NCI-H2227 (cell line): ENCODE measurements around the gene MUL1.

Experiments
- DNase-seq: peaks from one replicate; lab custom pipeline; 2025; ENCODE audit not compliant: unreplicated experiment; lab: John Stamatoyannopoulos, UW

Gene MUL1

DNA sequence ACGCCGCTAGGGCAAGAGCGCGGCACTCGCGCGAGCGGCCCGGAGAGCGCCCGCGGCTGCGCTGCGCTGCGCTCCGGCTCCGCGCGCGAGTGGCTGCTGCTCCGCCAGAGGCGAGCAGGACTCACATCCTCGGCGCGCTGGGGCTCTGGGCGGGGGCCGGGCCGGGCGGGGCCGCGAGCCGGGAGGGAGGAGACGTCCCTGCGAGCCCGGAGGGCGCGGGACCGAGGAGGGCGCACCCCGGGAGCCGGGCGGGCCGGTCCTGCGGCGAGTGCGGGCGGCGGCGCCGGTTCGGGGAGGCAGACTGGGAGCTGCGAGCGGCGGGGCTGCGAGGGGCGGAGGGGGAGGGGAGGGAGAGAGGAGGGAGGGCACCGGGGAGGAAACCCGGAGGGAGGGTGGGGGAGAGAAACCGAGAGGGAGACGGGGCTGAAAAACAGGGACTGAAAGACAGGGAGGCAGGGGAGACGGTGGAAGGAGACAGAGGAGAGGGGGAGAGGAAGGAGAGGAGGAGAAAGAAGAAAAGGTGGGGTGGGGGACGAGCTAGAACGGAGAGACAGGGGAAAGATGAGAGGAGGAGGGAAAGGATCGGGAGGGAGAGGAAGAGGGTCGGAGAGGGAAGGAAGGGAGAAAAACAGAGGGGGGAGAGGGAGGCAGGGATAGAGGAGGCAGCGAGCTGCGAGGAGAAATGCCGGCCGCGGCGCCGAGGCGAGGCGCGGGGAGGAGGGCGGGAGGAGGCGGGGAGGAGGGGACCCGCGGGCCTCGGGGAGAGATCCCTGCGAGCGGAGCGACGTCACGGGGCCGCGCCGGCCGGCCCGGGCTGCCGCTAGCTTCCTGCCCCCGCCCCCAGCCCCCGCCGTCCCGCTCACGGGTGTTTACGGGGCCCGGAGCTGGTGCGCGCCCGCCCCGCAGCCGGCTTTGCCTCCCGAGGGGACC, 22.2 kb downstream of the MUL1 start, which contains the start of gene CAMK2N1:
CAMK2N1 (minus strand) TSS at position 684 of the 930 bp plus-strand sequence. CDS start 831 bp downstream, outside the sequence.
- DNase-seq: peak; percentile 85

DNA sequence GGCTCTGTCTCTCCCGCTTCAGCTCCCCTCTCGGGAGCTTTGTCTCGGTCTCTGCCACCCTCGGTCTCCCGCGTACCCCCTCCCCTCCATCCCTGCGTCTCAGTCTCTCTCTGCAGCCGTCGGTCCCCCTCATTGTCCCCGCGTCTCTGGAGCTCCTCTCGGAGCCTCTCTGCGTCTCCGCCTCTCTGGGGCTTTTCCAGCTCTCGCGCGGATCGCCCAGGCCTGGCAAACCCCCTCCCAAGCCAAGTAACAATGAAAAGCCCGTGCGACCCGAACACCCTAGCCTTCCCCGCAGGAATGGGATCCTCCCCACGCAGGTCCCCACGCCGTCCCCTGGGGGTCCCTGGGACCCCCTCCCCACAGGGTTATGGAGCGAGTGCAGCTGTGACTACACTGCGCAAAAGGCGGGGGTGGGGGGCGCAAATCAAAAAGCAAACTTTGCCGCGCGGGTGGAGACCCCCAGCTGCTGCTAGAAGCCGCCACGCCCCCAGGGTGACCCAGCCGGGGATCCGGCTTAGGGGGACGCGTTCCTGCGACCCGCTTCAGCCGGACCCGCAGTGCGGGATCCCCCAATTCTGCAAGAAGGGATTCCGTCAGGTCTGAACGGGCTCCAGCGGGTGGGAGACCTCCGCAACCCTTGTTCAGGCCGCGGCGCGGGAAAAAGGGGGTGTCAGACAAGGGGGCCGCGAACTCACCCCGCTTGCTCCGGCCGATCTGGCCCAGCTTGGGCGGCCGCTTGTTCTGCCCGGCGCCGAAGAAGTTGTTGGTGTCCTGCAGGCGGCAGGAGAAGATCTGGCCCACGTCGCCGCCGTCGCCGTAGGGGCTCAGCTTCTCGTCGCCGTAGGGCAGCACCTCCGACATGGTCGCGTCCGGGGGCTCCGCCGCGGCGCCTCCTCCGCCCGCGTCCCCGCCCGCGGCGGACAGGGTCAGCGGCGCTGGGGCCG, 23.2 kb downstream of the MUL1 start:
- DNase-seq: peak; percentile 60

DNA sequence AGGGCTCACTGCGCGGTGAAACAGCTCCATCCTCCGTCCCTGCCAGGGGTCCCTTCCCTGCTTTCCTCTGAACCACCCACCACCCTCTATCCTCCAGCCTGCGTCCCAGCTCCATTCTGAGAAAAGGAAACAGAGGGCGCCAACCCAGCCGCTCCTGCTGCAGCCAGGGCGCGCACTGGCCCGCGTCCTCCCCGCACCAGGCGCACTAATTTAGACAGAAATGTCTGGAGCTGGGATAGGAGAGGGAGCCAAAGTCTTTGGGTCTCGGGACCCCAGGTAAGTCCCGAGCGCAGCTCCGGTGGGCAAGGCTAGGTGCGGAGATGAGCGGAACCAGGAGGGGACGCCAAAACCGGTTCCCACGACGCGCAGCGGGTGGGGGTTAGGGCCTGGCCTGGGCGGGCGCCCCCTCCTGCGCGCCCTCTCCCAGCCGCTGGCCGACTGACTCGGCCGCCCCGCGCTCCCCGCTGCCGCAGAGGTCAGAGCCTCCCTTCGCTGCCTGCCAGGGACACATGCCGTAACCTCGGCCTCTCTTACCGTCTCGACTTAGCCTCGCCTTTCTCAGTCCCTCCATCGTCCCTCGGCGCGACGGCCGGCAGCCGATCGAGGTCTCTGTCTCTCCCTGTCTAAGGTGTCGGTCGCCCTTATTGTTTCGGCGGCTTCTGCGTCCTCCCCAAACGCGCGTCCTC, 24.0 kb downstream of the MUL1 start:
- DNase-seq: peak; percentile 54

DNA sequence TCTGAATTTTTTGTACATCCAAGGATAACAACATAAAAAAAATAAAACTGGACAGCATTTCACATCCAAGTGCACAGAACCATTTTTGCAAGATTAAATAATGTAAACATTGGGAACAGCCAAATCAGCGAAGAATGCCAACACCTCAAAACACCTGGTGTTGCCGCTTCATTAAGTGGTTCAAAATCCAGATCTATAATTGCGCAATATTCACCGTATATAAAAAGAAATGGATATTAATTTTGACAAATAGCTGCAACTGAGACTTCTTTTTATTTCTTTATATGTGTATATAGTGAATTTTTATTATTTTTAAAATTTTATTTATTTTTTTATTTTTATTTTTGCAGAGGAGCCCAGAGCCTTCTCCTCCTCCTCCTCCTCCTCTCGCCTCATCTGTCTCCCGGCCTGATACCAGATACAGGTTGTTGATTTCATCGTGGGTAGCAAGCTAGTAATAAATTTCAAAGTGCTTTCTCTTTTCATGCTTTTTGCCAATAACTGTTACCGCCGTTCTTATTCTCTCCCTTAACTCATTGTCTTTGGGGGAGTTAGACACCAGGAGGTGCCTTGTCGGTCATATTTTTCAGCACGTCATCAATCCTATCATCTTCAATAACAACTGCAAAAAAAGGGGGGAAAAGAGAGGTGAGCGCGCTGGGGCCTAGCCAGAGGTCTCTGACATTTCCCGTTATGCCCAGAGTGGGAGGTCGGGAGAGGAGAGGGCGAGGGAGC, 24.7 kb downstream of the MUL1 start:
- no peak for DNase-seq

DNA sequence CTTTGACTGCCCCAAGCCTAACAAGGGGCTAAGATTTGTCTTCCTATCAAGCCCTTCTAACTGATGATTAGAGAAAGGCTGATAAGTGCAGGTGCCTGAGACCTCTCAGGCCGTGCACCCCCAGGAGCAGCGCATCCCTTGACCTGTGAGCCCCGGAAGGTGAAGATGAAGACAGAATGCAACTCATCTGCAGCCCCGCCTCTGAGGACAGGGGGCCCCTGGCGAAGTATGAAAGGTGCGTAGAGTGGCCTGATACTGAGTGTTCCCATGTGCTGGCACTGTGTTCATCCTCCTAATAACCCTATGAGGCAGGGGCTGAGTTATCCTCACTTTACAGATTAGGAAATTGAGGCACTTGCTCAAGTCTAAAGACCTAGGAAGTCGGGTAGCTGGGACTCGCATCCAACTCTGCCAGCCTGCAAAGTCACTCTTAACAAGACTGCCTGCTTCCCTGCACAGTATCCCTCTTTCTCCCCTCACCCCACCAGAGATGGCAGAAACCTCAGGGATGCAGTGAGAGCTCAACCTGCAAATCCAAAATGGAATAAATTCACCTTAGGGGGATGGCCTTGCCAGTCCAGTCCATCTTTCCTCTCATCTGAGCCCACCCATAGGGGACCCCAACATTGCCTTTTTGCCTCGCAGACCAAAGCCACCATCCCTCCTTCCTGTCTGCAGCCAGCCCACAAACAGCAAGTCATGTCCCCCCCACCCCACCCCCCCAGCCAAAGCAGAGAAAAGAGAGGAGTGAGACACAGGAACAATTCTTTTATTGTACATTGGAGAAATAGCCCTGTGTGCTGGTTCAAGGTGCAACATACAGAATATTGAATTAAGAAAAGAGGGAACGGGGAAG, 26.1 kb downstream of the MUL1 start:
- DNase-seq: no peak

DNA sequence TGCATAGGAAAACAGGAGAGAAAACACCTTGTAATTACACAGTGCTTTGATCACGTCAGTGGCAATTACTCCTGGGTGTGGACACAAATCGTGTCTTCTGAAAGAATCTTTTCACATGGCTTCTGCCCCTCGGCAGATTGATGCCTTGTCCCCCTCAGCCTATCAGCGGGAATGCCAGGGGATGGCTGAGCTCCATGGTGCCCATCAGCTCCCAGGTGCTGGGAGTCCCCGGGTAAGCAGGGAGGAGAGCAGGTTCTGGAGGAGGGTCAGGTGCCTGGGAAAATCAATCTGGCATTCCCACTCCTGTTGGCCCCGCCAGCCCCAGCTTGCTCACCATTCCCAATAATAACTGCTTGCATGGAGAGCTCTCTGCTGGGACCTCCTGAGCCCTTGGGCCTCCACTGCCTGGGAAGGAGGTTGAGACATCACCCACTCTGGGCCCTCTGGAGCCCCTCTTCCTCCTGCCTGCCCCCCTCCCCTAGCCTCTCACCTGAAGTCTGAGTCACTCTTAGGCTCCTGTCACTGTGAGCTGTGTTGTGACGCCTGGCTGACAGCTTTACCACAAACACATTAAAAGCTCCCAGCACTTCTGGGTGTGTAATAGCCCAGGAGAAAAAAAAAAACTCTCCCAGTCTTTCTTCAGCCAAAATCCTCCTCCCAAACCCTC, 26.9 kb downstream of the MUL1 start:
- peak; percentile 42 for DNase-seq

DNA sequence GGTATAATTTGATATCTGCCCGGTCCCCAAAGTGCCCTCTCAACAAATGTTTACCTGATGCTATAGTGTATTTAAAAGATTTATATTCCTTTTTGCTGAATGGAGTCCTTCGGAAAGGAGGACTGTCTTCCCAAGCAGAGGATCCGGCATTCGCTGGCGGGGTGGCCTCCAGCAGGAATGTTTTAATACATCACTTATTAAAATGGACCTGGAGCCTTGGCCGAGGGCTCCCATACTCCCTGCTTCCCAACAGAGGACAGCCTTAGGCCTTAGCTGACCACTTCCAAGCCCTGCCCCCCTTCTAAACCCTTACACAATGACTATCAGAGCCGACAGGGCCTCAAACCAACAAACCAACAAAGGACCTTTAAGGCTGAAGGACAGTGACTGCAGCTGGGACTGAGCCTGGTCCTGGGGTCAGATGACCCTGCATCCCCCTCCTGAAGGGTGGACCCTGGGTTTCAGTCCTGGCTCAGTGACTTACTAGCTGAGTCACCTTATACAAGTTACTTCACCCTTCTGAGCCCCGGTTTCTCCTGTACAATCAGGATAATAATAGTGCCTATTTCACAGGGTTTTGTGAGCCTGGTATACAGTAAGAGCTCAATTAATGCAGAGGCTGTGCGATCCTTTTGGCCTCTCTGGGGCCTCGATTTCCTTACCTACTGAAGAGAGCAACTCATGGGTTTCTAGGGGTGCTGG, 27.6 kb downstream of the MUL1 start:
- DNase-seq: no peak

DNA sequence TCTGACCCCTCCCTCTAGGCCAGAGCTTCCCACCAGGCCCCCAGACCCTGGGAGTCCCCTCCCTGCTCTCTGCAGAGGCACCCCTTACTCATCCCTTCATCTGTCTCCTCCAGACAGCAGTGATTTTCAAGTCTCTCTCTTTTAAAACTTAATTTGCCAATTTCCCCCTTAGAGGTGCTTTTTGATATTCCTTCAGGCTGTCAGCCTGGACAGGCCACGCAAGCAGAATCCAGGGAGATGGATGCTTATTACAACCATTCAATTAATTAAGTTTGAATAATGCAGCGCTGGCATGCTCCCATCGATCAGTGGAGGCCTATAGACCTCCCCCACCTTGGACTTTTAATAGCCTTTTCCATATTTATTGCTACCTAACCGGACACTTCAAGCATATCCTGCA, 28.1 kb downstream of the MUL1 start:
- DNase-seq: no peak

DNA sequence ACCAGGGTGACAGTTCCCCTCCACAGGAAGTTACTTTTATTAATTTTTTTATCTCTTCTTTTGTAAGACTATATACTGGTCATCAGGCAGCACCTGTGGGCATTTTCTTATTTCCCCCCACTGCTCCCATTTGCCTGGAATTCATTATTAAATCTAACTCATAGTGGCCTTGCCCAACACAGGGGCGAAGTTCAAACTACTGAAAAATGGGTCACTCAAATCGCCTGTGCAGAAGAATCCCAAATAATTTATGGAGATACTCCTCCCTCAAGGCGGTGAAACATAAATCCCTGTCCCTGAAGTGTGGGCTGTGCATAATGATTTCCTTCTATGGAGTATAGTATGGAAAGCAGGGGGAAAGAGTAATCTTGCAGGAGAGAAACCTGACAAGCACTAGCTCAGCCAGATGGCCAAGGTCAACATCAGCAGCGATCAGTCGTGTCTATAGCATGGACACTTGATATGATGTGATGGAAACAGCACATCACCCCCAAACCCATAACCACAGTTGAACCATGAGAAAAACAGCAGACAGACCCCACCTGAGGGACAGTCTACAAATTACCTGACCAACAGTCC, 29.8 kb downstream of the MUL1 start:
- DNase-seq: no peak

DNA sequence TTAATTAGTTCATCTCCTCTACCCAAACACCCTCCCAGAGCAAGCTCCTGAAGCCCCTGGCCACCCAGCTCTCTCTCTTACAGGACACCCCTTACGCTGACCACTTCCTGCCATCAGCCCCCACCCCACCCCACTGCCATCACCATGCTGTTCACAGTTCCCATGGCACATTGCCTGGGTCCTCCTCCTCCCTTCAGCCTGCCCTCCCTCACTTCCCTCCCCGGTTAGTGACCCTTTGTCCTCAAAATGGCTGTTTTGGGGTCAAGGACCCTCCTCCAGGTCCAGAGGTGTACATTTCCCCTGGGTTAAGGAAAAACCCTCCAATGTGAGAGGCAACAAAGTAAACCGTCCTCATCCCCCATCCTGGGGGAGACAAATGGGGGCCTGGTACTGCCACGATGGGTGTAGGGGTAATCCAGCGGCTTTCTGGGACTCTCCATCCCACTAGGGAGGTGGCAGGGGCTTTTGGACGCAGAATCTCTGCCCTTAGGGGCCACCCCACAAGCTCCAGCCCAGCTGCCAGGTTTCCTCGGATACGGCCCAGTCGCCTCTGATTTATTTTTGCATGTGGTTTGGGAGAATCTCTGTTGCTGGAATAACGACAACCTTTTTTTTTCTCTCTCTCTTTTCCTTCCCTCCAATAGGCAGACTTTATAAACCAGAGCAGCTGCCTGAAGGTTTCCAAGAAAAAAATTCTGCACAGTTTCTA, 30.4 kb downstream of the MUL1 start:
- DNase-seq: no peak

DNA sequence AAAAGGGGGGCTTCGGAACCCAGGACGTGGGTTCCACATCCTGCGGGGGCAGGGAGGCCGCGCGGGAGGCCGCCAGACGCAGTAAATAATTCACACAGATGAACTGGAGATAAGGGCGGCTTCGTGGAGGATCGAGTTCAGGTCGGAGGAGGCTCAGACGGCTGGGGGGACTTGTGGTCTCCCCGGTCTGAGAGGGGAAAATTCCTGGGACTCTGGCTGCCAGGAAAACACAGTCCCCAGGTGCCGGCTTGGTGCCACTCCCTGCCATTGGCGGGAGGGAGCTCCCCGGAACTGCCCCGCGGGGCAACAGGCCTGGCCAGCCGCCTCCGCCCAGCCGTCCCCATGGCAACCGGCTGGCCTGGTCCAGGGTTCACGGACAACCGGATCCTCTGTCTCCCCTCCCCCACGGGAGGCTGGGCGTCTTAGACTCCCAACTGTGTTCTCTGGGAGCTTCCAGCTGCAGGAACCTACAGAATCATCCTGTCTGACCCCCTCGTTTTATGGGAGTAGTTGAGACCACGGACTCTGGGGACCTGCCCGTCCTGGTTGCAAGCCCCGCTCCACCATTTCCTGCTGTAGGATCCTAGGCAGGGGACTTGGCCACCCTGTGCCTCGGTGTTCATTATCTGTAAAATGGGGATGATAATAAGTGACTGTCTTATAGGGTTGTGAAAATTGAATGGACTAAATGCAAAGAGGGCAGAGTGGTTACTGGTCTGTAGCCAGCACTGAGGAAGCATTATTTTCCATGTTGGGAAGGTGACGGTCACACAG, 31.5 kb downstream of the MUL1 start:
- peak; percentile 69 for DNase-seq

DNA sequence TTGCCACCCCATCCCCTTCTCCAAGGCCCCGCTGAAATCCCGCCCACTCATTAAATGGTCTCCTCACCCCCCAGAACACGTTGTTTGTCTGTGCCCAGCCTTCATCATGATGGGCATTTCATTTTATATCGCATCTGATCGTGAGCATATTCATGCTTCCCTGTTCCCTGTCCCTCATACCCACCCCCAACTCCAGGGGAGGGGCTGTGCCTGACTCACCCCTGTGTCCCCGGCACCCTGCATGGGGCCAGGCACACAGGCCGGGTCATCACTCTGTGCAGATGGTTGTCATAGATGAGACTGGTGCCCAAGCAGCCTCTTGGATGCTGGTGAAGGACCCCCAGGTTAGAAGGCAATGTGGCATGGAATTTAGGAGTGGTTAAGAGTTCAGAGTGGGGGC, 33.0 kb downstream of the MUL1 start:
- DNase-seq: no peak

DNA sequence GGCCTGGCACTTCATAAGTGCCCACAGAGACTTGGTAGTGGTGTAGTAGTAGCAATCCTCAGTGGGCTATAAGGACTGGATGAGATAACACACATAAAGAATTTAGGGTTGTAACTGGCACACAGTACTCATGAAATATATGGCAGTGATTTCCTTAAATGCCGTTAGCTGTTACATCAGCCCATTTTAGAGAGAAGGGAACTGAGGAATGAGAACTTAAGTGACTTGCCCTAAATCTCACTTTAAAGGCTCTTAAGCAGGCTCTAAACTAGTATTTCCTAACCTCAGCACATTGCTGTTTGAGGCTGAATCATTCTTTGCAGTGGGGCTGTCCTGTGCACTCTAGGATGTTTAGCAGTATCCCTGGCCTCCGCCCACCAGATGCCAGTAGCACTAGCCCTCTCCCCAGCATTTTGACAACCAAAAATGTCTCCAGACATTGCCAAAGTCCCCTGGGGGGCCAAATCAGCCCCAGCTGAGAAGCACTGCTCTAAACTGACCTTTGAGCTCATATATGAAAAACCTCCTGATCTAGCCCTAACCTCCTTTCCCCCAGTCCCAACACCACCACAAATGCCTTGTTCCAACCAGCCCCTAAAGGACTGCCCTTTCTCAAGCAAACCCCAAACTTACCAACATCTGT, 33.5 kb downstream of the MUL1 start:
- no peak for DNase-seq

DNA sequence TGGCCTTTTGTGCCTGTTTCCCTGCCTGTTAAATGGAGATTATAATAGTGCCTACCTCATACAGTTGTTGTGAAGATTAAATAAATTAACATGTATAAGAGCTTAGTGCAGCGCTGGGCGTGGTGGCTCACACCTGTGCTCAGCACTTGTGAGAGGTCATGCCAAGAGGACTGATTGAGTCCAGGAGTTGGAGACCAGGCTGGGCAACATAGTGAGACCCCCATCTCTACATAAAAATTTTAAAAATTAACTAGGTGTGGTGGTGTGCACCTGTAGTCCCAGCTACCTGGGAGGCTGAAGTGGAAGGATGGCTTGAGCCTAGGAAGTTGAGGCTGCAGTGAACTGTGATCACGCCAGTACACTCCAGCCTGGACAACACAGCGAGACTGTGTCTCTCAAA, 34.1 kb downstream of the MUL1 start:
- no peak for DNase-seq

DNA sequence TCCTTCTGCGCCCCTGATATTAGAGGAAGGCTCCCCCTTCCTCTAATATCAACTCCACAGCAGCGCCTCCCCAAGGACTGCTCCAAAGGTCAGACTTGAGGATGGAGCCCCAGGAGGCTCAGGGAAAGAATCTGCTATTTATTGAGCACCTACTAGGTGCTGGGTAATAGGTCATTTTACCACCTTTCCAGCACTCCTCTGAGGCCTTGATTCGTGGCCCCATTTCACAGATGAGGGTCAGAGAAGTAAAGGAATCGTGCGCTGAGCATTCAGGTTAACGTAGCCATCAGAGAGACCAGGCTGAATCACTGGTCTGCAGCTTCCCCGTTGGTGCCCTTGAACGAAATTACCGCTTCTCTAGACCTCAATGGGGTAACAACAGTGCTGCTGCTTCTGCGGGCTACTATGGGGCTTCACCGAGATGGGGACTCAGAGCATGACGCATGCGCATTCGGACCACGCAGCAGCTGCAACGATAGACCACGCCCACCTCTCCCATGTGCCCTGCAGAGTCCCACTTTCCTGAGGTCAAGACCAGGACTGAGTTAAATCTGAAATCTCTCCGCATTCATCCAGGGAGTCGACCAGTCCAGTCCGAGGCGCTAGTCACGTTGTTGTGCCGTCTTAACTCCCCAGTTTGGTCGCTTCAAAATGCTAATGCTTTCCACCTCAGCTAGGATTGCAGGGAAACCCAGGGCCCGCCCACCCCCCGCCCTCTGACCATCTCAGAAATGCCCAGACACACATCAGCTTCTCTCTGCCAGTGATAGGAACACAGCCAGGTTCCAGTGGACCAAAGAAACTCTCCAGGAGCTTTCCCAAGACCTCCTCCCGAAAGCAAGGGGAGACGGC, 34.9 kb downstream of the MUL1 start:
- DNase-seq: peak; percentile 90
